BJ (cell line): ENCODE measurements around the gene STXBP1. TPM values are rescaled to one million over a fixed set of nuclear protein-coding genes. Genes with fewer than 3 reads are reported as not detected.

Source experiments
- CTCF ChIA-PET: fragments of 350-600 bp; formaldehyde crosslinking; extraction: SDS; loops from one replicate; lab custom pipeline; 2021; ENCODE audit warnings: antibody characterized with exemption, inconsistent platforms; lab: Yijun Ruan, JAX
- POLR2A ChIA-PET: fragments of 300-600 bp; sonication (Branson Sonifier 250); formaldehyde crosslinking; extraction: SDS; loops from one replicate; lab custom pipeline; 2021; ENCODE audit warnings: antibody characterized with exemption; lab: Charles Lee
- DNase-seq: peaks from one replicate; pipeline ENCODE4 v3.0.0-alpha.2; 2011; ENCODE audit warnings: low read depth
- H3K27me3 ChIP-seq: 2 replicates; pipeline ENCODE4 v1.6.0; 2011; ENCODE audit warnings: low read length; ENCODE audit not compliant: control insufficient read depth, insufficient read depth
- H3K36me3 ChIP-seq: 2 replicates; pipeline ENCODE4 v1.5.1; 2011; ENCODE audit warnings: low read length; ENCODE audit not compliant: control insufficient read depth, insufficient read depth
- H3K4me3 ChIP-seq: 2 replicates; pipeline ENCODE4 v1.5.1; 2011; ENCODE audit warnings: low read depth, mild to moderate bottlenecking, control low read depth, low read length
- CTCF ChIP-seq: IDR thresholded peaks from 2 replicates; pipeline ENCODE4 v1.5.1; 2011; ENCODE audit warnings: low read depth, mild to moderate bottlenecking, control low read depth, inconsistent platforms, low read length, moderate library complexity; ENCODE audit not compliant: insufficient read depth
- polyA plus RNA-seq: library from polyadenylated mRNA; depleted of rRNA; stranded (reverse); fragments of >200 nt; gene quantifications from 2 replicates; pipeline ENCODE4 v1.2.3, GENCODE V29; 2011

Gene STXBP1
- polyA plus RNA-seq, 1 experiment: 18.1 TPM

- POLR2A ChIA-PET: no interaction called here
- H3K4me3 ChIP-seq: no peak overlapping the region
These were observed 25.3 kb downstream of the STXBP1 start for GRCh38 chr9:127637322-127637847.

GRCh38 chr9:127640908-127641545 lies 28.9 kb downstream of the STXBP1 start:
- Histone ChIP-seq H3K27me3 (no peaks in the 10 kb centered on the region), H3K36me3 (no peaks in the 10 kb centered on the region), H3K4me3 (no peak overlapping the region)
- DNase-seq: no peak
- ChIA-PET CTCF (interaction anchor here (1.0 to 1.5 kb wide), 2 partner anchors 94 to 116 kb away, joined by 3 to 4 read pairs; partner anchors contain the start of gene TOR2A), POLR2A (no interaction called here)
- TF ChIP-seq CTCF: no peak

More at GRCh38 chr9:127637322-127637847, 25.3 kb downstream of the STXBP1 start:
- CTCF ChIA-PET: interaction anchor here (0.6 kb wide), 1 partner anchor 1863 kb away, joined by 3 read pairs; no protein-coding TSS in a partner anchor
- no peaks in the 10 kb centered on the region for H3K36me3 ChIP-seq
- TF ChIP-seq CTCF: no peak
- H3K27me3 ChIP-seq: no peaks in the 10 kb centered on the region
- DNase-seq: peak; percentile 41

- Histone ChIP-seq H3K36me3 (no peaks in the 10 kb centered on the region), H3K27me3 (no peaks in the 10 kb centered on the region), H3K4me3 (no peak overlapping the region)
- POLR2A ChIA-PET: no interaction called here
- CTCF ChIA-PET: no interaction called here
- no peak for DNase-seq
- no peak for TF ChIP-seq CTCF
These were observed 30.1 kb downstream of the STXBP1 start for GRCh38 chr9:127642082-127642740.

- Histone ChIP-seq H3K4me3 (no peak overlapping the region), H3K27me3 (no peaks in the 10 kb centered on the region), H3K36me3 (no peaks in the 10 kb centered on the region)
- TF ChIP-seq CTCF: no peak
- DNase-seq: no peak
- ChIA-PET POLR2A (no interaction called here), CTCF (interaction anchor here (0.7 kb wide), 1 partner anchor 9 kb away, joined by 3 read pairs; no protein-coding TSS in a partner anchor)
These were observed 32.2 kb downstream of the STXBP1 start for GRCh38 chr9:127644146-127644827.

GRCh38 chr9:127644943-127645342 lies 32.9 kb downstream of the STXBP1 start:
- no peaks in the 10 kb centered on the region for H3K27me3 ChIP-seq
- CTCF ChIA-PET: interaction anchor here (0.7 to 1.0 kb wide), 2 partner anchors 8 to 9 kb away, joined by 3 read pairs; no protein-coding TSS in a partner anchor
- no peaks in the 10 kb centered on the region for H3K36me3 ChIP-seq
- no peak overlapping the region for H3K4me3 ChIP-seq
- no peak for DNase-seq
- POLR2A ChIA-PET: no interaction called here
- TF ChIP-seq CTCF: no peak
